Fibroblast of lung (primary cell): ENCODE data around the gene SLC17A3. TPM values are rescaled to one million over a fixed set of nuclear protein-coding genes. Genes with fewer than 3 reads are reported as not detected.

ENCODE experiments used
- DNase-seq, 2 donors: peaks; one replicate each; pipeline versions ENCODE4 v3.0.0 to v3.0.0-alpha.2; 2010; ENCODE audit warnings: low read depth in 2 of 2
- H2AFZ ChIP-seq: 2 replicates; pipeline ENCODE4 v1.5.1; 2012; ENCODE audit warnings: low read length, control low read depth, inconsistent platforms
- H3K27ac ChIP-seq: 2 replicates; pipeline ENCODE4 v1.5.1; 2011; ENCODE audit warnings: low read length, control low read depth; ENCODE audit not compliant: insufficient read depth
- H3K27me3 ChIP-seq: 2 replicates; pipeline ENCODE4 v1.5.1; 2011; ENCODE audit warnings: mild to moderate bottlenecking, low read length; ENCODE audit not compliant: control insufficient read depth, insufficient read depth
- H3K36me3 ChIP-seq: 2 replicates; pipeline ENCODE4 v1.5.1; 2011; ENCODE audit warnings: low read length; ENCODE audit not compliant: control insufficient read depth, insufficient read depth
- H3K4me1 ChIP-seq: 2 replicates; pipeline ENCODE4 v1.5.1; 2011; ENCODE audit warnings: low read length; ENCODE audit not compliant: control insufficient read depth, insufficient read depth; ENCODE audit errors: extremely low read depth
- H3K4me2 ChIP-seq: 2 replicates; pipeline ENCODE4 v1.5.1; 2011; ENCODE audit warnings: low read length, control low read depth; ENCODE audit not compliant: insufficient read depth; ENCODE audit errors: extremely low read depth
- H3K4me3 ChIP-seq, 4 experiments: fragments of 200-600 bp in 1 of 4; sonication (generic) in 1 of 4; replicated peaks in 1 of 4; 2 replicates each; pipeline ENCODE4 v1.5.1; 2011 to 2016; ENCODE audit warnings: low read length in 4 of 4, low read depth in 3 of 4, mild to moderate bottlenecking in 3 of 4, control low read depth in 2 of 4, inconsistent platforms in 1 of 4, mixed read lengths in 1 of 4; ENCODE audit not compliant: insufficient read depth in 1 of 4; ENCODE audit errors: control extremely low read depth in 1 of 4
- H3K79me2 ChIP-seq: 2 replicates; pipeline ENCODE4 v1.5.1; 2012; ENCODE audit warnings: mild to moderate bottlenecking, low read length, inconsistent platforms; ENCODE audit not compliant: control insufficient read depth, insufficient read depth
- H3K9ac ChIP-seq: 2 replicates; pipeline ENCODE4 v1.5.1; 2011; ENCODE audit warnings: mild to moderate bottlenecking, low read length, control low read depth; ENCODE audit not compliant: insufficient read depth
- H3K9me3 ChIP-seq: 2 replicates; pipeline ENCODE4 v1.5.1; 2012; ENCODE audit warnings: low read depth, low read length; ENCODE audit not compliant: control insufficient read depth, insufficient read depth
- H4K20me1 ChIP-seq: 2 replicates; pipeline ENCODE4 v1.5.1; 2011; ENCODE audit warnings: low read length; ENCODE audit not compliant: control insufficient read depth, insufficient read depth; ENCODE audit errors: extremely low read depth
- EZH2 ChIP-seq: IDR thresholded peaks from 2 replicates; pipeline ENCODE4 v1.5.1; 2012; ENCODE audit warnings: low read length, control low read depth, mild to moderate bottlenecking; ENCODE audit errors: missing control alignments
- polyA plus RNA-seq, 2 donors: library from polyadenylated mRNA; depleted of rRNA in 1 of 2; stranded (reverse) in 1 of 2; unstranded in 1 of 2; fragments of >200 nt; gene quantifications; 2 replicates each; pipeline ENCODE4 v1.2.1, GENCODE V29; 2011 to 2012; ENCODE audit warnings: missing spikeins in 1 of 2
- total RNA-seq: library from RNA; depleted of rRNA; stranded (reverse); fragments of >200 nt; gene quantifications from 2 replicates; pipeline ENCODE4 v1.2.1, GENCODE V29; 2014
- TF ChIP-seq, protein P1 (sequence below), 2 donors: IDR thresholded peaks in 1 of 2; conservative IDR thresholded peaks in 1 of 2; 1 replicate in 1 of 2; 2 replicates in 1 of 2; pipeline ENCODE4 v1.5.1; 2011 to 2012; ENCODE audit warnings: low read length in 2 of 2, control low read depth in 1 of 2, inconsistent platforms in 1 of 2, low read depth in 1 of 2, mild to moderate bottlenecking in 1 of 2

Gene SLC17A3
- total and polyA plus RNA-seq, 2 donors (not counting 1 experiment from before 2014, with no cell fraction given) = 0.06 TPM; not detected in 1

DNA sequence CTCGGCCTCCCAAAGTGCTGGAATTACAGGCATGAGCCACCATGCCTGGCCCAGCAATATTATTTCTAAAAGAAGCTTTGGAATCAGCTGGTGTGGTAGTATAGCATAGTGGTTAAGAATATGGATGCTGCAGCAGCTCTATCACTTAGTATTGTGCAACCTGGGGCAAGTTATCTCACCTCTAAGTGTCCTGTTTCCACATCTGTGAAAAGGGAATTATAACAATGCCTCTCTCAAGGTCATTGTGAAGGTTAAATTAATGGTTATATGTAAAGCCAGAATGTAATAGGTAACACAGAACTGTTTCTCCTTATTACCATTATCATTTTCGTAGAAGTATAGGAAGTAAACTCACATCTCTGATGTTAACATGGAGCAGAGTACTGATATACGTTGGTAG, 42.3 kb upstream of the SLC17A3 start:
- no peaks in the 10 kb centered on the region for H3K36me3 ChIP-seq
- no peaks in the 10 kb centered on the region for H3K27me3 ChIP-seq
- no peak overlapping the region for H3K4me3 ChIP-seq
- no peak for DNase-seq
- TF ChIP-seq EZH2 = no peak
- TF ChIP-seq, protein P1, sequence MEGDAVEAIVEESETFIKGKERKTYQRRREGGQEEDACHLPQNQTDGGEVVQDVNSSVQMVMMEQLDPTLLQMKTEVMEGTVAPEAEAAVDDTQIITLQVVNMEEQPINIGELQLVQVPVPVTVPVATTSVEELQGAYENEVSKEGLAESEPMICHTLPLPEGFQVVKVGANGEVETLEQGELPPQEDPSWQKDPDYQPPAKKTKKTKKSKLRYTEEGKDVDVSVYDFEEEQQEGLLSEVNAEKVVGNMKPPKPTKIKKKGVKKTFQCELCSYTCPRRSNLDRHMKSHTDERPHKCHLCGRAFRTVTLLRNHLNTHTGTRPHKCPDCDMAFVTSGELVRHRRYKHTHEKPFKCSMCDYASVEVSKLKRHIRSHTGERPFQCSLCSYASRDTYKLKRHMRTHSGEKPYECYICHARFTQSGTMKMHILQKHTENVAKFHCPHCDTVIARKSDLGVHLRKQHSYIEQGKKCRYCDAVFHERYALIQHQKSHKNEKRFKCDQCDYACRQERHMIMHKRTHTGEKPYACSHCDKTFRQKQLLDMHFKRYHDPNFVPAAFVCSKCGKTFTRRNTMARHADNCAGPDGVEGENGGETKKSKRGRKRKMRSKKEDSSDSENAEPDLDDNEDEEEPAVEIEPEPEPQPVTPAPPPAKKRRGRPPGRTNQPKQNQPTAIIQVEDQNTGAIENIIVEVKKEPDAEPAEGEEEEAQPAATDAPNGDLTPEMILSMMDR (conservative IDR thresholded peaks at IDR 0.05 in 1 of 2, IDR thresholded peaks at IDR 0.05 in 1 of 2; ENCODE audit: low read depth in 1 of 2, low read length in 2 of 2) = no peak
- no peak overlapping the region for H3K9ac ChIP-seq
- no peaks in the 10 kb centered on the region for H3K79me2 ChIP-seq
- no peak overlapping the region for H3K4me2 ChIP-seq
- H3K9me3 ChIP-seq = no peaks in the 10 kb centered on the region
- H2AFZ ChIP-seq = no peak overlapping the region
- H3K4me1 ChIP-seq = no peaks in the 10 kb centered on the region
- H3K27ac ChIP-seq = no peak overlapping the region
- H4K20me1 ChIP-seq = no peaks in the 10 kb centered on the region

DNA sequence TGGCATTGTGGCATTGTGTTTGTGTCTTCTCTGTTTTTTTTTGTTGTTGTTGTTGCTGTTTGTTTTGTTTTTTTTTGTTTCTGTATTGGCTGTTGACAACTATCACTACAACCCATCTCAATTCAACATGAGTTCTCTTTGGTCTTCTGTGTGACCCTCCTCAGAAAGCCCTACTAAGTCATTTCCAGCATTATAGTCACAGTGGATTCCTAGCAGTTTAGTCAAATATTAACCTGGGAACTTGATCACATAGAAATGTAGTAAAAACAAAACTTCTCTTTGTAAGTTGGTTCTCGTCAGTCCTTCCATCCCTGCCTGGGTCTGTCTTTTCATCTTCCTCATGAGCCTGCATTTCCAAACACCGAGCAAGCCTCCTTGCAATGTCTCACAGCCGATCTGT, 39.7 kb upstream of the SLC17A3 start:
- Histone ChIP-seq H3K9me3 (no peaks in the 10 kb centered on the region), H3K9ac (no peak overlapping the region), H4K20me1 (no peaks in the 10 kb centered on the region), H3K4me3 (no peak overlapping the region), H3K79me2 (no peaks in the 10 kb centered on the region), H3K4me1 (no peaks in the 10 kb centered on the region), H3K27me3 (no peaks in the 10 kb centered on the region), H2AFZ (no peak overlapping the region), H3K4me2 (no peak overlapping the region), H3K36me3 (no peaks in the 10 kb centered on the region), H3K27ac (no peak overlapping the region)
- no peak for TF ChIP-seq EZH2
- TF ChIP-seq, protein P1 (conservative IDR thresholded peaks at IDR 0.05 in 1 of 2, IDR thresholded peaks at IDR 0.05 in 1 of 2; ENCODE audit: low read depth in 1 of 2, low read length in 2 of 2) = no peak
- no peak for DNase-seq

DNA sequence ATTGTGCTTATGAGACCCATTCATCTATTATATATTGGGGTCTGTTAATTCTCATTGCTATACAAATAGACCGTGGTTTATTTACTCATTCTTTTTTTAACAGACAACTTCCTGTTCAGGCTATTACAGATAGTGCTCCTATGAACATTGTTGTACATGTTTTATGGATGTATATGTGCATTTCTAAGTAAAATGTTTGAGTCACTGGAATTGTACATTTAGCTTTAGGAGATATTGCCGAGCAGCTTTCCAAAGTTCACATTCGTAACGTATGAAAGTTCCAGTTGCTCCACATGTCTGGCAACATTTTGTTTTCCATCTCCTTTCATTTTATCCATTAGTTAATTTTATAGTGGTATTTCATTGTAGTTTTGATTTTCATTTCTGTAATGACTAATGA, 37.3 kb upstream of the SLC17A3 start:
- H3K9ac ChIP-seq = no peak overlapping the region
- no peak for DNase-seq
- no peak for TF ChIP-seq EZH2
- TF ChIP-seq, protein P1 (conservative IDR thresholded peaks at IDR 0.05 in 1 of 2, IDR thresholded peaks at IDR 0.05 in 1 of 2; ENCODE audit: low read depth in 1 of 2, low read length in 2 of 2) = no peak
- H3K27me3 ChIP-seq = no peaks in the 10 kb centered on the region
- H3K79me2 ChIP-seq = no peaks in the 10 kb centered on the region
- H3K9me3 ChIP-seq = no peaks in the 10 kb centered on the region
- no peak overlapping the region for H3K4me3 ChIP-seq
- no peak overlapping the region for H2AFZ ChIP-seq
- H3K4me2 ChIP-seq = no peak overlapping the region
- no peak overlapping the region for H3K27ac ChIP-seq
- H3K36me3 ChIP-seq = no peaks in the 10 kb centered on the region
- no peaks in the 10 kb centered on the region for H3K4me1 ChIP-seq
- no peaks in the 10 kb centered on the region for H4K20me1 ChIP-seq
